ENCODE measurements around the gene CHST7.

DNA sequence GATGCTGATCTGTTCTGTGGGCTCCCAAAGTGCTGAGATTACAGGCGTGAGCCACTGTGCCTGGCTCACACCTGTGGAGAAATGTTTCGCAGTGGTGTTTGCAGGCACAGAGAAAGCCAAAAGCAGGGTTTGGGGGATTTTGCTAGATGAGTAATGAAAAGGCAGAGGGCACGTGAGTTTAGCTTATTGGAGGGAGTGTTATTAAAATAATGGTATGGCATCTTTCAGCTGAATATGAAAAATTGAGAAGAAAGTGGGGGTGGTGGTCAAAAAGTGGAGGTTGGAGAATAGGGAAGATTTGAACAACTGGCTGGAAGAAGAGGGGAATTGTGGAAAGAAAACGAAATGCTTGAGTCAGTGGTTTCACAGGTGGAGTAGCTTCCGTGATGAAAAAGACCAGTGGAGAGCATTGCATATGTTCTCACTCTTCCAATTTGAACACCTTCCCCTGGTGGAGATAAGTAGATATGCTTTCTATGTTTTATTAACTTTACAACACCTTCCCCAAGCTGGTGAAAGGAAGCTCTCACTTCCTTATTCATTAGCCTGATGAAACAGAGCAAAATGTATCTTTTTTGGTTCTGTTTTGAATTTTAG lies 1.1 kb upstream of the CHST7 start:
- TF ChIP-seq, protein P1, sequence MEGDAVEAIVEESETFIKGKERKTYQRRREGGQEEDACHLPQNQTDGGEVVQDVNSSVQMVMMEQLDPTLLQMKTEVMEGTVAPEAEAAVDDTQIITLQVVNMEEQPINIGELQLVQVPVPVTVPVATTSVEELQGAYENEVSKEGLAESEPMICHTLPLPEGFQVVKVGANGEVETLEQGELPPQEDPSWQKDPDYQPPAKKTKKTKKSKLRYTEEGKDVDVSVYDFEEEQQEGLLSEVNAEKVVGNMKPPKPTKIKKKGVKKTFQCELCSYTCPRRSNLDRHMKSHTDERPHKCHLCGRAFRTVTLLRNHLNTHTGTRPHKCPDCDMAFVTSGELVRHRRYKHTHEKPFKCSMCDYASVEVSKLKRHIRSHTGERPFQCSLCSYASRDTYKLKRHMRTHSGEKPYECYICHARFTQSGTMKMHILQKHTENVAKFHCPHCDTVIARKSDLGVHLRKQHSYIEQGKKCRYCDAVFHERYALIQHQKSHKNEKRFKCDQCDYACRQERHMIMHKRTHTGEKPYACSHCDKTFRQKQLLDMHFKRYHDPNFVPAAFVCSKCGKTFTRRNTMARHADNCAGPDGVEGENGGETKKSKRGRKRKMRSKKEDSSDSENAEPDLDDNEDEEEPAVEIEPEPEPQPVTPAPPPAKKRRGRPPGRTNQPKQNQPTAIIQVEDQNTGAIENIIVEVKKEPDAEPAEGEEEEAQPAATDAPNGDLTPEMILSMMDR (IDR thresholded peaks at IDR 0.05): no peak
- TF ChIP-seq POLR2A (IDR thresholded peaks at IDR 0.05): no peak
